NAMALWA (cell line): ENCODE measurements around the gene DIRAS1.
"Not testable (repeated sequence)": the region's sequence is repeated elsewhere in the genome, so short reads cannot be mapped to it uniquely, and the experiment has no call there.

Experiments
- DNase-seq: peaks from one replicate; pipeline ENCODE4 v3.0.0-alpha.2; 2015; ENCODE audit warnings: low spot score

Gene DIRAS1

DNA sequence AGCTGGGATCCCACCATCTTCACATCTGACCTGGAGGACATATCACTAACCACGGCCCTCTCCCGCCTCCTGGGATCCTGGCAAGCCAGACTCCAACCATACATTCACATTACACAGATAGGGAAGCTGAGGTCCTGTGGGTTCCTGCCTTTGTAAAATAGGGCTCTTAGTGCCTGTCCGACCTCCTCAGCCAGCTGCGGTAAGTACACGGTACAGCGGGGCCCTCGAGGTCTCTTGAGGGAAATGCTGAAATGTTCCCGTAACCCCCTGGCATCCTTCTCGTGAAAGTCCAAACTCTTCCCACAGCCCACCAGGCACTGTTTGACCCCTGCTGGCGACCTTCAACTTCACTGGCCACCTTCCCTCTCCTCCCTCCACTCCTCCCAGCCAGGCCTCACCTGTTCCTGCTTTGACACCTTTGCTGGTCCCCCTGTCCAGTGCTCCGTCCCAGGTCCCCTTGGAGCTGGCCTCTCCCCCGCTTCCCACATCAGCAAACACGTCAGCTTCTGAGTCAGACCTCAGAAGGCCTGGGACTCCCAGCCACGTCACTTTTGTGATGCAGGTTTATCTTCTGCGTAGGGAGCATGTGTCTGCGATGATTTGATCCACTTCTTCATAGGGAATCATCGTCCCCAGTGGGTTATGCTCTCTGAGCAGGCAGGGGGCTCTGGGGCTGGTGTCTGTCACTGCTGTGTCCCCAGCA, 9.8 kb downstream of the DIRAS1 start:
- peak; percentile 68 for DNase-seq

DNA sequence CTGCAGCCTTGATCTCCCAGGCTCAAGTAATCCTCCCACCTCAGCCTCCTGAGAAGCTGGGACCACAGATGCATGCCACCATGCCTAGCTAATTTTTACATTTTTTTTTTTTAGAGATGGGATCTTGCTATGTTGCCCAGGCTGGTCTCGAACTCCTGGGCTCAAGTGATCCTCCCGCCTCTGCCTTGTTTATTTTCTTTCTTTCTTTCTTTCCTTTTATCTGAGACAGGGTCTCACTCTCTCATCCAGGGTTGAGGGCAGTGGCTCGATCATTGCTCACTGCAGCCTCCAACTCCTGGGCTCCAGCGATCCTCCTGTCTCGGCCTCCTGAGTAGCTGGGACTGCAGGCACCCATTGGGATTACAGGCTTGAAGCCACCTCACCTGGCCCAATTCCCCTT, 14.9 kb downstream of the DIRAS1 start:
- no peak for DNase-seq

DNA sequence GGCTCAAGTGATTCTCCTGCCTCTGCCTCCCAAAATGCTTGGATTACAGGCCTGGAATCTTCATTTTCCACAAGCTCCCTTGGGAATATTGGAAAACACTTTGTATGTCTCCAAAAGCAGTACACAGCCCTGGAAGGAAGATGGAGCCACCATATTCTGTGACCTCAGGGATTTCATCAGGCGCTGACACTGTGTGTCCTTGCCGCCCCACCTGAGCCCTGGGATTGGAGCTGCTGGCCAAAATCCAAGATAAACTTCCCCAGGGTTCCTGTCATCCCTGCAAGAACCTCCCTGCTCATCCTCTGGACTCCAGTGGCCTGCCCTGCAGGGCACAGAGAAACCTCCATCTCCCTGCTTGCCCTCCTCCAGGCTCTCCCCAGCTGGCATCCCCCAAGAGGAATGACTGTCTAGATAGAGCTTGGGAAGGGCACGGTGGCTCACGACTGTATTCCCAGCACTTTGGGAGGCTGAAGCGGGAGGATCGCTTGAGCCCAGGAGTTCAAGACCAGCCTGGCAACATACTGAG, 17.4 kb downstream of the DIRAS1 start:
- DNase-seq: no peak

- DNase-seq: no peak
Measured at GRCh38 chr19:2703077-2703437, 18.1 kb downstream of the DIRAS1 start.

DNA sequence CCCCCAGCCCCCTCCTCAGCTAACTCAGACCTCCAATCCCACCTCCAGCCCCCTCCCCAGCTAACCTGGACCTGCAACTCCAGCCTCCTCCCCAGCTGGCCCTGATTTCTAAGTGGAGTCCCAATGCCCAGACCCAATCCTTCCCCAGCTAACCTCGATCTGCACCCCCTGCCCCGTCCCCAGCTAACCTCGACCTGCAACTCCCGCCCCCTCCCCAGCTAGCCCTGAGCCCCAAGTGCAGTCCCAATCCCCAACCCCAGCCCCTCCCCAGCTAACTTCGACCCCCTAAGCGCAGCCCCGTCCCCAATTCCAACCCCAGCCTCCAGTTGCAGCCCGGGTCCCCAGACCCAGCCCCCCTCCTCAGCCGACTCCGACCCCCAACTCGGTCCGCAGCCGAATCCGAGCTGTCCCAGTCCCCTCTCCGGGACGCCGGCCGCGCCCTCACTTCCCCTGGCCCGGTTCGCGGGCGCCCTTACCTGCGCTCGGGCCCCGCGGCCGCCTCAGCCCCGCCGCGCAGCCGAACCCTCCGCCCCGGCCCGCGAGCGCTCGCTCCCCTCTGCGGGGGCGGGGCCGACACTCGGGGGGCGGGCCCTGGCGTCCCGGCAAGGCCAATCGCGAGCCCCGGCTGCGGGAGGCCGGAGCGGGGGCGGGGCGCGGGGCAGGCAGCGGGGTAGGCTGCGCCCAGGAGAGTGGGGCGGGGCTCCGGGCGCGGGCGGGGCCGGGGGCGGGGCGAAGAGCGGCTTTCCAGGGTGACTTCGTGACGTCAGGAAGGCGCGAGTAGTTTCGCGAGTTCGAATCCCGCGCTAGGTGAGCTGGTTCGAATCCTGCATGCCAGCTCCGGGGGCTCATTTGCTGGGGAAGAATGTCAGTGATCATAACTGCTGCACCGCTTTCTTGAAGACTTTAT, 18.7 kb downstream of the DIRAS1 start, which contains the start of gene GNG7:
Gene GNG7 (minus strand): TSS at position 525 of the 907 bp plus-strand sequence. CDS start 182,006 bp downstream, outside the sequence.
- DNase-seq: peak; percentile 94

- no peak for DNase-seq
Measured at GRCh38 chr19:2701361-2702169, 19.6 kb downstream of the DIRAS1 start.

DNA sequence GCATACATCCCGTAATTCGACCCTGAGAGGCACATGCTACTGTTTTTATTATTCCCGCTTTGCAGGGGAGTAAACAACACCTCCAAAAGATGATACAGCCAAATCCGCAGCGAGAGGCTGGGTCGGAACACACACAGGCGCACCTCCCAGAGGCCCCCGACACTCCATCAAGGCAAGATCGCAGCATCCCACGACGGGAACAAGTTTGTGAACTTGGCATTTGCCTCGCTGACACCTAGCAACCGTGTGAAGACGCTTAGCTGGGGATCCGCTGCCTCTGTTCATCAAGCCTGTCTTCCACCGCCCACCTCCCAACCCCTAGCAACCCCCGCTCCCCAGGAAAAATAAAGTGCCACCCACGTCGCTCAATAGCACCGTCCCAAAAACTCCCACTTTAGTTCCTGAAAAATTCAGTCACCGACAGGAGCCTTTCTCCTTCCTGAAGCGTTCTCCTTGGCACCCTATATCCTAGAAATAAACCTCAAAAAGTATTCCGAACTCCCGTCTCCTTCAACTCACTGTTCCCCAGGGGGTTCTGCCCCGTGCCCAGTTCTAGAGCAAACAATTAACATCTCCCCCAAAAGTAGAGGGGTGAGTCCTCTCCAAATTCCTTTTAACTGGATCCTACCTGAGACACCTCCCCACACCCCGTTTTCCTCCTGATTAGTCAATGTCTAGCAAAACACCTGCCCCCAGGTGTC, 20.4 kb downstream of the DIRAS1 start:
- no peak for DNase-seq

DNA sequence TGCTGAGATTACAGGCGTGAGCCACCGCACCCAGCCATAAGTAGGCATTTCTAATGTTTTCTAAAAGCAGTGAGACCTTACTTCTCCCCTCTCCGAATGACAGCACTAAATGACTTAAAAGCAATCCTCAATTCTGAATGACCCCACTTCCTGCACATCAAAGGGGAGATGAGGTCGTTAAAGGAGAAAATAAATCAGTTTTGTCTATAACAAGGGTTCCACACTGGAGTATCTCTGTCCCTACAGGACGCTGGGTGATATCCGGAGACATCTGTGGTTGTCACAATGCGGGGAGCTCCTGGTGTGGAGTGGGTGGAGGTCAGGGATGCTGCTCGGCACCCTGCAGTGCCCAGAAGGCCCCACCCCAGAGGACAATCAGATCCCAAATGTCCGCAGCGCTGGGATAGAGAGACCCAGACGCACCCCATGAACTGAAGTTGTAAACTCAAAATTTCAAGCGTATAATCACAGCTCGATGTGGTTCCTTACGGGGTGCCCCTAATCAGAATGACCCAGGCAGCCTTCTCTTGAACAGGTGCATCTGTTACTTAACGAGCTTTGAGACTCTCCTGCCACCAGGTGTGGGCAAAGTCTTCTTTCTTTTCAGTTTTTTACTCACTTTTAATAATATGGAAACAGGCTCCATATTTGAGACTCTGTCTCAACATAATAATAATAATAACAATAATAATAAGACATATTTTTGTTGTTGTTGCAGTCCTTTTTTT, 21.6 kb downstream of the DIRAS1 start:
- peak; percentile 65 for DNase-seq

DNA sequence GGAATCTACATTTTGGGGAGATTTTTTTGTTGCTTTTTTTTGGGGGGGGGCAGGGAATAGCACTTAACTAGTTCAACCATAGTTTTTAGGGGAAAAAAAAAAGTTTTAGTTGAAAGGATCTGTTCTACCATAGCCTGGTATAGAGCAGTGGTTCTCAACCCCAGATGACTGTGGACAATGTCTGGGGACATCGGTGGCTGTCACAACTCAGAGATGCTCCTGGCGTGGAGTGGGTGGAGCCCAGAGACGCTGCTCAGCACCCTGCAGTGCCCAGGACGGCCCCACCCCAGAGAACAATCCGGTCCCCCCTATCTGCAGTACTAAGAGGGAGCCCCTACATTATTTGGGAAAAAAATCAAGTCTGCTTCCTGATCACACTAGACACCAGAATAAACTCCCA, 27.0 kb downstream of the DIRAS1 start:
- no peak for DNase-seq

- no peak for DNase-seq
Measured at GRCh38 chr19:2693492-2694160, 27.5 kb downstream of the DIRAS1 start.

DNA sequence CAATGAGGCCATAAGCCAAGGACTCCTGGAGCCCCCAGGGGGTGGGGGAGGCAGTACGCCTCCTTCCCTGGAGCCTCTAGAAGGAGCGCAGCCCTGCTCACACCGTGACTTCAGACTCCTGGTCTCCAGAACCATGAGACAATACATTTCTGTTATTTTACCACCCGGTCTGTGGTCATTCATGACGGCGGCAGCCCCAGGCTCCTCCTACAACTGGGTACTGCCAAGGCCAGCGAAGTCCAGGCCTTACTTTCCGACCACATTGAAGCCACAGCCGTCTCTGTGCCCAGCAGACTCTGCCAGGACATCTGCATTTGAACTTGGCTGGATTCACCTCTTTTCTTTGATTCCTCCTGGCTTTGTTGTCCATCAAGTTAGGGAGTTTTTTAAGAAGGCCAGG, 29.2 kb downstream of the DIRAS1 start:
- no peak for DNase-seq

- no peak for DNase-seq
Measured at GRCh38 chr19:2690856-2691255, 30.3 kb downstream of the DIRAS1 start.

GRCh38 chr19:2686360-2686759, 34.8 kb downstream of the DIRAS1 start:
- no peak for DNase-seq

- no peak for DNase-seq
Measured at GRCh38 chr19:2685204-2685704, 35.9 kb downstream of the DIRAS1 start.

GRCh38 chr19:2683430-2684003, 37.7 kb downstream of the DIRAS1 start:
- DNase-seq: no peak

DNA sequence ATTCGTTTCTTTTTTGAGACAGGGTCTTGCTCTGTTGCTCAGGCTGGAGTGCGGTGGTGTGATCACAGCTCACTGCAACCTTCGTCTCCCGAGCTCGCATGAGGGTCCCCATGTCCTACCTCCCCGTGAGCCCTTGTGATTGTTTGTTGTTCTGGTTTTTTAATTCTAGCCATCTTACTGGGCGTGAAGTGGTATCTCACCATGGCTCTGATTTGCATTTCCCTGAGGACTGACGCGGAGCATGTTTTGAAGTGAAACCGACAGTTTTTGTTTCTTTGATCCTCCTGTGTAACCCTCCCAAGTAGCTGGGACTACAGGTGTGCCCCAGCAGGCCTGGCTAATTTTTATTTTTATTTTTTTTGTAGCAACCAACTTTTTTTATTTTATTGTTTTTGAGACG, 40.4 kb downstream of the DIRAS1 start:
- peak; percentile 96 for DNase-seq

GRCh38 chr19:2679439-2679838, 41.7 kb downstream of the DIRAS1 start:
- DNase-seq: no peak

GRCh38 chr19:2678948-2679347, 42.2 kb downstream of the DIRAS1 start:
- not testable (repeated sequence) for DNase-seq

- DNase-seq: peak; percentile 46
Measured at GRCh38 chr19:2678044-2678671, 43.0 kb downstream of the DIRAS1 start.
